ENCODE measurements around the gene GDI2.
"Not testable (repeated sequence)": the region's sequence is repeated elsewhere in the genome, so short reads cannot be mapped to it uniquely, and the experiment has no call there.

GDI2 gene

DNA sequence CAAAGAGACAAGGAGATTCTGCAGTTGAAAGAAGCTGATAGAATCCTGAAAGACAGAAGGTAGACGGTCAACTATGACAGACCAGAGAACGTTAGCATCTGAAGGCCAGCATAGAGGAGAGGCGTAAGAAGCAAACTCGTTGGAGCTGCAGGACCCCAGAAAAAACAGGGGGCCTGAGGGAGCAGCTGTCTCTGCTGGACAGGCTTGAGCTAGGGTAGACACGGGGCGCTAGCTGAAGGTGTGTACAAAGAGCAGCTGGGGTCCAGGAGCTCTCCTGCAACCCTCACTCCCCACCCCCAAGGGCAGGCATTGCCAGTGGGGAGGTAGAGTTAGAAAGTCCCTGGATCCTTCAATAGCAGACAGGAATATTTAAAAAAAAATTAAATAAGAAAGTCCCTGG is 14.6 kb upstream of the GDI2 start:
- no peak for DNase-seq

DNA sequence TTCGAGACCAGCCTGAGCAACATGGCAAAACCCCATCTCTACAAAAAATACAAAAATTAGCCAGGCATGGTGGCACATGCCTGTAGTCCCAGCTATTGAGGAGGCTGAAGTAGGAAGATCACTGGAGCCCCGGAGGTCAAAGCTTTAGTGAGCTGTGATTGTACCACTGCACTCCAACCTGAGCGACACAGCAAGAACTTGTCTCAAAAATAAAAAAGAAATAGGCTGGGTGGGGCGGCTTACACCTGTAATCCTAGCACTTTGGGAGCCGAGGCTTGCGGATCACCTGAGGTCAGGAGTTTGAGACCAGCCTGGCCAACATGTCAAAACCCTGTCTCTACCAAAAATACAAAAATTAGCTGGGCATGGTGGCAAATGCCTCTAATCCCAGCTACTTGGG is 13.3 kb upstream of the GDI2 start:
- not testable (repeated sequence) for DNase-seq

DNA sequence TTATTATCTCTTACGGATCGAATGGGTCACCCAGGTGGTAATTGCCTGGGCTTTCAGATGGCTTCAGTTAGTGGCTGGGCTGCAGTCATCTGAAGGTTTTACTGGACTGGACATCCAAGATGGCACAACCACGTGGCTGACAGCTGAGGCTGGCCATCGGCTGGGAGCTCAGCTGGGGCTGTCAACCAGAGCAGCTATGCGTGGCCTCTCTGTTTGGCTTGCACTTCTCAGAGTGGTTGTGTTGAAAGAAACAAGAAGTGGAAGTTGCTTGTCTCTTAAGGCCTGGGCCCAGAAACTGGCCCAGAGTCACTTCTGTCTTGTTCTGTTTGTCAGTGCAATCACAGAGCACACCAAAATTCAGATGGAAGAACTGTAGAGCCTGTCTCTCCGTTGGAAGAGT is 5.7 kb upstream of the GDI2 start:
- DNase-seq: no peak

DNA sequence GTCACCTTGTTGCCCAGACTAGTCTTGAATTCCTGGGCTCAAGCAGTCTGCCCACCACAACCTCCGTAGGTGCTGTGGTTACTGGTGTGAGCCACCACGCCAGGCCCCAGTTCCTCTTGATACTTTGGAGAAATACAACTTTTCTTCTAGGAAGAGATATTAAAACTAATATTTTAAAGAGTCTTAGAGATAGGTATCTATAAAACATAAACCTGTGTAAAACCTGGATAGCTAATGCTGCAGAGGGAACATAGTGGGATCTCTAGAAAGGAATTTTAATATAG is 4.8 kb upstream of the GDI2 start:
- DNase-seq: no peak

DNA sequence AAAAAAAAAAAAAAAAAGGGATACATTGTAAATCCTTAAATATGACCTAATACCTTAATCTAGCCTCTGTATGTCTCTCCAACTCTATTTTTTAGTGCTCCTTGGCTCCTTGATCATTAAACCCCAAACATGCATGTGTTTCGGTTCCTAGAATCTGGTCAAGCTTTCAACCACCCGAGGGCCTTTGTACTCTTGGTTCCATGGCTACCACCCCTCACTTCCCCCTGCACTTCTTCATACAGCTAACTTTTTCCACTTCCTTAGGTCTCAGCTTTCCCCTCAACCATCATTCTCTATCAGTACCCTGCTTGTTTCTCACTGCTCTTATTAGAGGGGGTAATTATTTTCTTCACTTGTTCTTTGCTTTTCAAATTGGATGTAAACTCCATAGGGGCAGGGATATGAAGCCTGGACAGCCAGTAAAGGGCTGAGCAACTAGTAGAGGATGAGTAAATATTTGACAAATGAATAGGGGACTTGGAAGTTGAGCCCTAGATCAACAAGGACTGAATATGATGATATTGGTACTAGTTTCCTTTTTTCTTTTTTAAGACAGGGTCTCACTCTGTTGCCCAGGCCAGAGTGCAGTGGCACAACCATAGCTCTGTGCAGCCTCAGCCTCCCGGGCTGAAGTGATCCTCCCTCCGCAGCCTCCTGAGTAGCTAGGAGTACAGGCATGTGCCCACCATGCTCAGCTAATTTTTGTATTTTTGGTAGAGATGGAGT is 4.3 kb upstream of the GDI2 start:
- DNase-seq: no peak

DNA sequence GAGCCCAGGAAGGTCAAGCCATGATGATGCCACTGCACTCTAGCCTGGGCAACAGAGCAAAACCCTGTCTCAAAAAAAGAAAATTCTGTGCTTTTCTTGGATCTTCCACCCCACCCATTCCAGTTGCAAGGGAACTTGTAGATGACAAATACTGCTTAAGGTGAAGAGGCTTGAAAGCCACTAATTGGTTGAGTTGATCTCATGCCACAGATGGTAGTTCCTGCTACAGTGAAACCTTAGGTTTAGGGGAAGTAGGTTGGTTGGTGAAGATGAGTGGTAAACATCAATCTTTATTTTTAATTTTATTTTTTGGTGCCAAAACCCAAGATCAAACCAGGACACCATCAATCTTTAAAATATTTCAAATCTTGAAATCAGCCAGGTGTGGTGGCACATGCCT is 2.9 kb upstream of the GDI2 start:
- no peak for DNase-seq

DNA sequence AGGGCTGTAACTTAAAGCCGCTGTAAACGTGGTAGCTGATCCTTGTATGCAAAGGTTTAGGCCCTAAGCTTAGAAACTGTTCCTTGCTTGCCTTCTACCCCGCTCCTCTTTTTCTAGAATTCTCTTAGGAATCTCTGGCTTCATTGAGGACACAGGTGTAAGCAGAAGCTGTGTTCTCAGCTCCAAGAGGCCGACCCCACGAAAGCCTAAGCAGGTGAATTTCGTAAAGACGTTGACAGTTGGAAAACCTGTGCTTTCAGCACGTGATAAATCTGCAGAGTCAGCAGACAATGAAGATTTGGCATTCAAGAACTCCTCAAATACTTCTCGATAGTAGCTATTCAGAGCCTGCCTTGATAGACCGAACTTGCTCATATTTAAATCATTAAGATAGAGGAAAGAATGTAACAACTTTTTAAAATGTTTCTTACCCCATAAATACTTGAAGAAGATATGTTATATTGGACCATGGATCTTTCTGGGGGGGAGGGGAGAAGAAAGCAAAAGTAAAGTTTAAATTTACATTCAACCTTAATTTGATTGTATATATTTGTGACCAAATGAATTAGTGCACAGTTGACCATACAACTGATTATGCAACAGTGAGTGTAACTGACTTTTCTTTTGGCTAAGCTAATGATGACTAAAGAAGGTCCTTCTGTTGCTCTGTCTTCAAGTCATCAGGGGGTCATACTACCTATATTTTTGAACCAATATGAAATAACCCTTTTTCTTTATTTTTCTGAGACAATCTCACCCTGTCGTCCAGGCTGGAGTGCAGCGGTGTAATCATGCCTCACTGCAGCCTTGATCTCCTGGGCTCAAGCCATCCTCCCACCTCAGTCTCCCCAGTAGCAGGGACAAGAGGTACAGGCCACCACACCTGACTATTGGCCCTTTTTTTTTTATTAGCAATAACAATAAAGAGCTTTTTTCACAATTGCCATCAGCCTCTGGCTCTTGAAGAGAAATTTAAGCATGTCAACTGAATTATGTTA is 1.2 kb upstream of the GDI2 start:
- no peak for DNase-seq

DNA sequence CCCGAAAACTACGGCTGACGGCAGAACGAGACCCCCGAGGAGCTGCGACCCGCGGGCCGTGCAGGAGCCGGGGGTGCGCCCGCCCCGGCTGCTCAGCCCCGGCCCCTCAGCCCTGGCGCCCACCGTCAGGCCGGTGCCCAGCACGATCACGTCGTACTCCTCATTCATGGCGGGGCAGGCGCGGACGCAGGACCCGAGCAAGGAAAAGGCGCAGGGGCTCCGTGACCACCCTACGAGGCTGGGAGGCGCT is 218 bp downstream of the GDI2 start:
- no peak for DNase-seq

DNA sequence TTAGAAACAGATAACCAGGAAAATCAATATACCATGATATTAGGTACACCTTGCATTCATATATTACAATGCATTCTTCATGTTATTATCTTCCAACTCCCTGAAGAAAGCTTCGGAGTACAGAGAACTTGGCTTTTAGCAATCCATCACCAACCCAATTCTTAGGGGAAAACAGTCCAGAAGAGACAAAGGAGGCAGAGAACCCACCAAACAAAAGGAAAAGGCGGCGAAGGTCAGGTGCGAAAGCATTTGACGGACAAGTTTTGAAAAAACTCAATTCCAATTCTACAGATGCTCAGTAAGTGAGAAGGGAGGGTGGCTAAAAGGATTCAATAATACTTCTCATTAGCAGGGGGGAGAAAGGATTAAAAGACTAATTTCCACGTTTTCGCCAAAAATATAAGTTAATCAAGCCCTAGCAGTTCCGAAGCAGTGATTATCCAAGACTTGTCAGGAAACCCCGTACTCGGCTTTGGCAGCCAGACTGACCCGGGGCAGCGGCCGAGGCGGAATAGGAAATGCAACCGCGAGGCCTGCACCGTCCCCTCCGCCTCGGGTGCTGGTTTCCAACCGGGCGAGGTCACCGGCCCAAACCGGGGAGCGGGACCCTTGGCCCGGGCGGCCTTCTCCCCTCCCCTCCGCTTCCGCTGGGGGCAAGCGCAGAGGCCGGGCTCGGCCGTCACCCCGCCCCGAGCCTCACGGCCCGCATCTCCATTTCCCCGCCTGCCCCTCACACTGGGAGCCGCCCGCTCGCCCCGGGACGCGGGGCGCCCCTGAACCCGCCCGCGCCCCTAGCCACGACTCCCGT is 747 bp downstream of the GDI2 start:
- DNase-seq: peak; percentile 47

DNA sequence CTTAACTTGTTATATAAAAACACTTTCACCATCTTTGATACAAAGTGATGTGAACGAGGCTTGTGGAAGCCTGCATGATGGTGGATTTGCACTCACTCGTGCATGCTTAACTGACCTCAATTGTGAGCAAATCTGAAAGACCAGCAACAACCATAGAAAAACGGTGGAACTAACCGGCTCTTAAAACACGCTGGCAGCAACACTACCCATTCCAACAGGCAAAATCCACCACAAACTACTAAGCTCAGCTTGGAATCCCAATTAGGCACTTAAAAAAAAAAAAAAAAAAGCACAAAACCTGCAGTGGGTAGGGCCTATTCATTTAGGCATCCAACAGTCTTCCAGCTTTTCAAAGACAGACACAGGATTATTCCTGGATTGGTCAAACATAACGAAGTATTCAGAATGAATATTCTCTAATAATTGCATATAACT is 1.8 kb downstream of the GDI2 start:
- peak; percentile 14 for DNase-seq

DNA sequence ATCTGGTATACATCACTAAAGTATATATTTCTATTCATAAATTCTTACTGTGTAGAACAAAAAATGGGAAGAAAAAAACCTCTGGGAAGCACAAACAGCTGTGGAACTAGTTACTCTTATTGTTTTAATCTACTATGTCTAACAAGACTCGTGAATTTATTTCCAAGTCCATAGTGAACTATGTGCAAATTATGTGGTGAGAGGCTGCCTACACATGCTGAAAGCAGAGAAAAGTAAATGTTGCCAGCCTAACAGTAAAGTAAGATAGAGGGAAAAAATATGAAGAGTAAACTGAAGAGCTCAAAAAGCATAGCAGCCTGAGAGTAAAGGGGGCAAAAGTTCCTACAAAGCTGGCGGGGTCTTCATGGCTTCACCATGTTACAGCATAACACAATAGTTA is 3.0 kb downstream of the GDI2 start:
- no peak for DNase-seq

DNA sequence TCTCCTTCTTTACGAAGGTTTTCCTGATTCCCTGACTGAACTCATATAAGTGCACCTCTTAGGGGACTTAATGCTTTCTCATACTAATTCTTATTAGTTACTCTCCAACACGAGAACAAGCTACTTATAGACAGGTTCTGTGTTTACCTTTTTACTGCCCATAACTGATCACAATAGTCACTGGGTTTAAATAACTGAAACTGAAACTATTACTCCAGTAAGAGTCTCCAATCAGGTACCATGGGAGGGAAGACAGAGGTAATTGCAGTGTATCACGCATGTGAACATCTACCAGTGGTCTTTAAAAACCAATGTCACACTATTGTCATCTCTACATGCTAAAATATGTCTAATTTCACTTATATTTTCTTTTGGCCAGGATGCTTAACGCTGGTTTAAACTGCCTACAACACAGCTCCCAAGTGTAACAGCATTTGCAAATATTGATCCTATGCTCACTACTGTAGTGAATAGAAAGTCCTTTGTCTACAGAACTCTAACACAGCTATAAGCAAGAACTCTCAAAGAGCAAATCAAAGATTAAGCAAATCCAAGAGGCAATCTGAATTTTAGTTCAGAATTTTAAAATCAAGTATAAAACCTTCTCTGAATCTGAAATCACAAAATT is 3.6 kb downstream of the GDI2 start:
- no peak for DNase-seq

DNA sequence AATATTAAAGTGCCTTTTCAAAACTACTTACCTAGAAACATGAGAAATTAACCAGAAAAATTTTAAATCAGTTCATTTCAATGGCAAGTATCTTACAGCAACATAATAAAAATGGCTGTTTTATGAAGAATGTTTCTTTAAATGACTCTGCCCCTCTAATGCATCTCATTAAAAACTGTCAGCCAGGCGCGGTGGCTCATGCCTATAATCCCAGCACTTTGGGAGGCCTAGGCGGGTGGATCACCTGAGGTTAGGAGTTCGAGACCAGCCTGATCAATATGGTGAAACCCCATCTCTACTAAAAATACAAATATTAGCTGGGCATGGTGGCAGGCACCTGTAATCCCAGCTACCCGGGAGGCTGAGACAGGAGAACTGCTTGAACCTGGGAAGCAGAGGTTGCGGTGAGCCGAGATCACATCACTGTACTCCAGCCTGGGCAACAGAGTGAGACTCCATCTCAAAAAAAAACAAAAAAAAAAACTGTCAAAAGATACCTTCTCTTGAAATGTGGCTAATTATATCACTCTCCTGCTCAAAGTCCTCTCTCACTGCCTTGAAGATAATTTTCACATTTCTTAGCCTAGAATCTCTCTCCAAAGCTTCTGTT is 4.3 kb downstream of the GDI2 start:
- DNase-seq: not testable (repeated sequence)

DNA sequence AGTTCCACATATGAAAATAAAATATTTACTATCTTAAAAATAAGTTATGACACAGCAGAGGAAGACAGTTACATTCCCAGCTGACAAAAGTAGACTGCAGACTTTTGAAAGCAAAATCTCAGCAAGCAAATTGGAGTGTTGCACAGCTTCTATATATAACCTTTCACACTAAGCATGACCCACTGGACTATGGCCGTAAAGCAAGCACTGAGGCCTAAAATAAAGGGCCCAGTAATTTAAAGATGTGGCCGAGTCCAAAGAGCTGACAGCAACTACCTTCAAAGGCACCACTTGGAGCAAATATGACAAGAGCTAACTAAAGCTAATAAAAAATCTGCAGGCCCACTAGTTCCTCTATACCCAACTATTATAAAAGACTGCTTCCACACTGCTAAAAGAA is 6.5 kb downstream of the GDI2 start:
- no peak for DNase-seq

DNA sequence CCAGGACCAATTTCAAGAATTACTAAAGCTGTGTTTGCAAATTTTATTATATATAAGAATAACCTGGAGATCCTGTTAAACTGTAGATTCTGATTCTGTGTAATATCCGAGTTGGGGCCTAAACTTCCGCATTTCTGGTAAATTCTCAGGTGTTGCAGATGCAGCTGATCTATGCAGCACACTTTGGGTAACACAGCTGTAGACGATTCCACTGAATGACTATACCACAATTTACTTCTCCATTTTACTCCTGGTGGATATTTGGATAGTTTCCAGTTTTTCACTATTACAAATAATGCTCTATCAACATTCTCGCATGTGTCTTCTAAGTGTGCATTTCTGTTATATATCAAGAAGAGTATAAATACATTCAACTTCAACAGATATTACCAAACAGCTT is 7.5 kb downstream of the GDI2 start:
- no peak for DNase-seq

DNA sequence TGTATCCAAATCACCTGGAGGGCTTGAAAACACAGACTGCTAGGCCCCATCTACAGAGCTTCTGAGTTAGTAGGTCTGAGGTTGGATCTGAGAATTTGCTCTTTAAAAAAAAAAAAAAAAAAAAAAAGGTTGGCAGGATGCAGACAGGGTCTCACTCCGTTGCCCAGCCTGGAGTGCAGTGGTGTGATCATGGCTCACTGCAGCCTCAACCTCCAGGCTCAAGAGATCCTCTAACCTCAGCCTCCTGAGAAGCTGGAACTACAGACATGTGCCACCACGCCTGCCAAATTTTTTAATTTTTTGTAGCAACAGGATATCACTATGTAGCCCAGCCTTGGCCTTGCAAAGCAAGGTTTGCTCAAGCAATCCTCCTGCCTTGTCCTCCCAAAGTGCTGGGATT is 8.0 kb downstream of the GDI2 start:
- no peak for DNase-seq

DNA sequence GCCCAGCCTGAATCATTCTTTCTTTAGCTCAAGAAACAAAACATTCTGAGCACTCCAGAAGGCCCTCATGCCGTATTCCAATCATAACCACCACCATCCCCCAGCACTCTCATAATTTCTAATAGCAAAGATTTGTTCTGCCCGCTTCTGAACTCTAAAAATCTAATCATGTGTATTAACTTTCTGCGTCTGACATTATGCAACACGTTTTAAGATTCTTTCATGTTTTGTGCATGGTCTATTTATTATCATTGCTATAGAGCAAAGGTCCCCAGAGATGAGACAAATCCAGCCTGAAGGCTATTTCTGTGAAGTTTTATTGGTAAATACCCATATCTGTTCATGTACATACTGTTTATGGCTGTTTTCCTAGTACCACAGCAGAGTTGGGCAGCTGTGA is 8.8 kb downstream of the GDI2 start:
- no peak for DNase-seq

DNA sequence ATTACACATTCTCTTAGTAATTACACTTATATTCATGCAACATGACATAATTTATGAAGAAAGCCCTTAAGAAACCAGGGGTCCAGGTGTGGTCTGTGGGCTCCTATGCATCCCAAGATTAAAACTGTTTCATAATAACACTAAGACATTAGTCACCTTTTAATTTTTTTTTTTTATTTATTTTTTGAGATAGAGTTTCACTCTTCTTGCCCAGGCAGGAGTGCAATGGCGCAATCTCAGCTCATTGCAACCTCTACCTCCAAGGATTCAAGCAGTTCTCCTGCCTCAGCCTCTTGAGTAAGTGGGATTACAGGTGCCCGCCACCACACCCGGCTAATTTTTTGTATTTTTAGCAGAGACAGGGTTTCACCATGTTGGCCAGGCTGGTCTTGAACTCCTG is 12.5 kb downstream of the GDI2 start:
- no peak for DNase-seq

DNA sequence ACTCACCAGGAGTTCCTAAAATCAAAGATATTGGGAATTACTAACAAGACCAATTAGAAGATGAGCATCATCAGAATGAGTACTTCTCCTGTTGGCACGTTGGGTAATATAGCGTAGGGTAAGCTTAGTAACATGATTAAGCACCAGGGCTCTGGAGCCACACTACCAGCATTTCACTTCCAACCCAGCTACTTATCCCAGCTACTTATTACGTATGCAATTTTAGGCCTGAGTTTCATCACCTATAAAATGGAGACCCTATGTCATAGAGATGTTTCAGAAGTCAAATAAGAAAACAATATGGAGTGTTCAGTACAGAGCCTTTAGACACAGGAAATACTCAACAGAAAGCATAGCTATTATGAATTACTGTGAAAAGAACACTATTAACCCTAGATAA is 19.0 kb downstream of the GDI2 start:
- DNase-seq: no peak

DNA sequence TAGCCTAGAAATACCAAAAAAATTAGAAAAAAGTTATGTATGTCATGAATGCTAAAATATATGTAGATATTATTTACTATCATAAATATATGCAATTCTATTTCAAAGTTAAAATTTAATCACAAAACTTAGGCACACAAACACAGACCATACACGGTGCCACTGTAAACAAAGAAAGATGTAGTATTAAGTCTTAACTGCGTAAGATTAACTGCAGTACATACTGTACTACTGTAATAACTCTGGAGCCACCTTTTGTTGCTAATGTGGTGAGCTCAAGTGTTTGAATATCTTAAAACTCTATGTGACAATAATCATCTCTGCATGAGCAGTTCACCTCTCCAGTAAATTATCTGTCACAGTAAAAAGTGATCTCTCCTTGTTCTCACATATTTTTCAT is 23.6 kb downstream of the GDI2 start:
- DNase-seq: no peak

DNA sequence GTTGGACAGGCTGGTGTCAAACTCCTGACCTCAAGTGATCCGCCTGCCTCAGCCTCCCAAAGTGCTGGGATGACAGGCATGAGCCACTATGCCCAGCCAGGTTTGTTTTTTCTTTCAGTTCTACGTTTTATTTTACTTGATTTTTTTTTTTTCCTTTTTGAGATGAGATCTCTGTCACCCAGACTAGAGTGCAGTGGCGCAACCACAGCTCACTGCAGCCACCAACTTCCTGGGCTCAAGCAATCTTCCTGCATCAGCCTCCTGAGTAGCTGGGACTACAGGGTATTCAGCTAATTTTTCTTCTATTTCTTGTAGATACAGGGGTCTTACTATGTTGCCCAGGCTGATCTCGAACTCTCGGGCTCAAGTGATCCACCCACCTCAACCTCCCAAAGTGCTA is 24.3 kb downstream of the GDI2 start:
- no peak for DNase-seq

DNA sequence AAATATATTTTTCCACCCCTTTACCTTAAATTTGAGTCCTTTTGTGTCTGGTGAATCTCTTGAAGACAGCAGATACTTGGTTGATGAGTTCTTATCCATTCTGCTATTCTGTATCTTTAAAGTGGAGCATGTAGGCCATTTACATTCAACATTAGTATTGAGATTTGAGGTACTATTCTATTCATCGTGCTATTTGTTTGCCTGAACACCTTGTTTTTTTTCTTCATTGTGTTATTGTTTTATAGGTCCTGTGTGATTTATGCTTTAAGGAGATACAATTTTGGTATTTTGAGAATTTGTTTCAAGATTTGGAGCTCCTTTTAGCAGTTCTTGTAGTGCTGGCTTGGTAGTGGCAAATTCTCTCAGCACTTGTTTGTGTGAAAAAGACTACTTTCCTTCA is 29.9 kb downstream of the GDI2 start:
- DNase-seq: no peak

DNA sequence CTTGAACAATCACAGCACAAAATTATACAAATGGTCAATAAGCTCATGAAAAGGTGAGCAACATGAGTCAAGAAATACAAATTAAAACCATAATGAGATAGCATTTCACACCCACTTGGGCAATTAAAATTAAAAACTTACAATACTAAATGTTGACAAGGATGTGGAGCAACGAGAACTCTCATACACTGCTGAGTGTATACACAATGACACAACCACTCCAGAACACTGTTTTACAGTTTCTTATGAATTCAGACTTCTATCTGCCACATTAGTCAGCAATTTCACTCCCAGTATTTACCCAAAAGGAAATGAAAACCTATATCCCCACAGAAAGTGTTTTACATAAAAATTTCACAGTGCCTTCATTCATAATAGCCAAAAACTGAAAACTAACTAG is 31.1 kb downstream of the GDI2 start:
- DNase-seq: no peak

Data from midbrain (tissue), 1 donor.